HG03108 (cell line): Measurements from ENCODE around the gene COX6A2.
"Not testable (repeated sequence)": the region's sequence is repeated elsewhere in the genome, so short reads cannot be mapped to it uniquely, and the experiment has no call there.

Source experiments
- ATAC-seq: cut with Tn5 transposase; IDR thresholded peaks from one replicate; pipeline ENCODE4 v1.9.1; 2021; ENCODE audit warnings: moderate library complexity; ENCODE audit not compliant: unreplicated experiment

COX6A2 gene

GRCh38 chr16:31461921-31462804 is 34.0 kb upstream of the COX6A2 start:
- ATAC-seq = no peak

DNA sequence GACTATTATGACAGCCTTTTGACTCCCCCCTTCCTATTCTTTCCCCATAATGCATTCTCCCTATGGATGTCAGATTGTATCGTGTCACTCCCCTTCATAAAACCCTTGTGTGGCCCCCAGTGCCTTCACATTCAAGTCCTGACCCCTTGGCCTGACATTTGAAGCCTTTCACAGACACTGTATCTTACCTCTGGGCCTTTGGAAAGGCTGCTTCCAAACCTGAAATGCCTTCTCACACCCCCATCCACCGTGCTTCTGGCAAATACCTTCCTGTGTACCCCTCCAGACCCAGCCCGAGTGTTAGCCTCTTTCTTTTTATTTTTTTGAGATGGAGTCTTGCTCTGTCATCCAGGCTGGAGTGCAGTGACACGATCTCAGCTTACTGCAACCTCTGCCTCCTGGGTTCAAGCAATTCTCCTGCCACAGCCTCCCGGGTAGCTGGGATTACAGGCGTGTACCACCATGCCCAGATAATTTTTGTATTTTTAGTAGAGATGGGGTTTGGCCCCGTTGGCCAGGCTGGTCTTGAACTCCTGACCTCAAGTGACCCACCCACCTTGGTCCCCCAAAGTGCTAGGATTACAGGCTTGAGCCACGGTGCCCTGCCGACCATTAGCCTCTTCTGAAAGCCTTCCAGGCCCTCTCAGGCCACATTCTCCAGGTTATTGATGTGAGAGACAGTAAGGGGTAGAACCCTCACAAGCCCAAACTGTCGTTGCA is 33.2 kb upstream of the COX6A2 start:
- ATAC-seq = no peak

DNA sequence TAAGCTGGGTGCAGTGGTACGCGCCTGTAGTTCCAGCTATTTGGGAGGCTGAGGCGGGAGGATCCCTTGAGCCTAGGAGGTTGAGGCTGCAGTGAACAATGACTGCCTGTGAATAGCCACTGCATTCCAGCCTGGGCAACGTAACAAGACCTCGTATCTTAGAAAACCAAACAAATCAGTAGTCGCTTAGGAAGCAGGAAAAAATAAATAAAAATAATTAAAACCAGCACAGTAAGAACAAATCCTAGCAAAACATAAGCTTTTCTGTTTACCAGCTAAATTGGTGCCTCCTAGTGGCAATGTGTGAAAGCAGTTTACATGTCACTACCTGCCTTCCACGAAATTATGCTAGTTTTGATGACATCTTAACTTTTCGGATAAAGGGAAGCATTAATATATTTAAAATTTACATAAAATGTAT is 32.4 kb upstream of the COX6A2 start:
- no peak for ATAC-seq

DNA sequence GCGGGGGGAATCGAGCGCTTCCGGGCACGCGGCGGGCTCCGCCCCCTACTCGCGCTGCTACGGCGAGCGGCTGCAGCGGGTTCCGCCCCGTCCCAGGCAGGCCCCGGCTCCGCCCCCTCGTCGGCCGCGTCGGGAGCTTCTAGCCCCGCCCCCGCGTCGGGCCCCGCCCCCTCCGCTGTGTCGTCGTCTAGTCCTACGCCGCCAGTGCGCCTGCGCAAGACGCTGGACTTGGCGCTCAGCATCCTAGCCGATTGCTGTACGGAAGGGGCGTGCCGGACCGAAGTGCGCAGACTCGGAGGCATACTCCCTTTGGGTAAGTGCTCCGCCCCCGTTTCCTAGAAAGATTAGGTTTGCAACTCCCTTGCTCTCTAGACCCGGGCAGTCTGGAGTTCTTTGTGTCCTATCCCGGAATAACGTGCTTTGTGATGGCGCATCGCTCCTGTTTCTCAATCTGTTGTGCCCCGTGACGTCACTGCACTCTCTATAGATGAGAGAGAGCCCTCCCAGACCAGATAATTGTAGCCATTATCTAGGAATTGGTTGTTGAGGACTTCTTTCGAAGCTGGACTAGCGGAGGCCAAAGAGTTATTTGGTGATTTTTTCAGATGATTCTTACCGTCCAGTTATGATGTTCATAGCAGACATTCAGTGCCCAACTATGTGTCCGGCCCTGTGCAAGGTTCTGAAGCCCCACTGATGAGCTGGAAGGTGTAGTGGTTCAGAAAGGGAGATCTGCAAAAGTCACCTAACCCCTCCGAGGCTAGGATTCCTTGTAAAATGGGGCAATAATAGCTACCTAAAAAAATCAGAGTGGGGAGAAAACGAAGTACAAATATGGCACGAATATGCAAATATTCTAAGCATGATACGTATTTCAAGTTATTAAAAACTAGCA is 31.8 kb upstream of the COX6A2 start:
- ATAC-seq = peak; percentile 60

DNA sequence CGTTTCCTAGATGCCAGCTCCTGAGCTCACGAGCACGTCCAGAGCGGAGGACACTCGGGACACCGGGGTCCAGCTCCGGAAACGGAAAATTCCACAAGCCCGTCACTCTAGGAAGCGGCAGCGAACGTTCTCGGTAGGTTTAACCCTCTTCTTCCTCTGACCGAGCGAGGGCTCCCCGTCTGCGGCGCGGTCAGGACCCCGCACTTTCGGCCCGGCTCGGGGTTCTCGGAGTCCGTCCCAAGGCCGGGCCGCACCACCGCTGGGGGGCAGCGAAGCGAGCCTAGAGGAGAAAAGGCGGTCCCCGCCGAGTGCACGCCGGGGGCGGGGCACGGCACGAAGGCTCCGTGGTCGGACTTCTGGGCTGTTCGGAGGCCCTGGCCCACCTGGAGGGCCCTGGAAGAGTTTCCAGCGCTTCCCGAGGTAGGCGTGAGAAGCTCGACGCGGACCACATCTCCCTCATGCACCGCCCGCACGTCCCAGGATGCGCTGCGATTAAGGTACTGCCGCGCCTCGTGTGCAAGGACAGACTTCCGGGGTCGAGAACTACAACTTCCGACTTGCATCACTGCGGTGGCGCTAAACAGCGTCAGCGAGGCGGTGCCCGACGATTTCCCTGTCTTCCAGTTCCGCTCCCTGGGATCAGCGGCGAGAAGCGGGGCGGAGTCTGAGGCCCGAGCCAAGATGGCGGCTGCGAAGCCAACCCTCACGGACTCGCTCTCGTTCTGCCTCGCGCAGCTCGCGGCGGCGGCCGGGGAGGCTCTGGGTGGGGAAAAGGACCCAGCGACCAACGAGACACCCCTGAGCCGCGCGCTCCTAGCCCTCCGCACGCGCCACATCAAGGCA is 30.9 kb upstream of the COX6A2 start, which contains the start of gene ARMC5:
Gene ARMC5 (plus strand): TSS at position 658 of the 843 bp plus-strand sequence. CDS start 24 bp downstream, at position 682.
- ATAC-seq = peak; percentile 68

- ATAC-seq = peak; percentile 14
These were observed 30.1 kb upstream of the COX6A2 start for GRCh38 chr16:31458073-31458843.

GRCh38 chr16:31456988-31457360 is 28.8 kb upstream of the COX6A2 start:
- ATAC-seq = no peak

DNA sequence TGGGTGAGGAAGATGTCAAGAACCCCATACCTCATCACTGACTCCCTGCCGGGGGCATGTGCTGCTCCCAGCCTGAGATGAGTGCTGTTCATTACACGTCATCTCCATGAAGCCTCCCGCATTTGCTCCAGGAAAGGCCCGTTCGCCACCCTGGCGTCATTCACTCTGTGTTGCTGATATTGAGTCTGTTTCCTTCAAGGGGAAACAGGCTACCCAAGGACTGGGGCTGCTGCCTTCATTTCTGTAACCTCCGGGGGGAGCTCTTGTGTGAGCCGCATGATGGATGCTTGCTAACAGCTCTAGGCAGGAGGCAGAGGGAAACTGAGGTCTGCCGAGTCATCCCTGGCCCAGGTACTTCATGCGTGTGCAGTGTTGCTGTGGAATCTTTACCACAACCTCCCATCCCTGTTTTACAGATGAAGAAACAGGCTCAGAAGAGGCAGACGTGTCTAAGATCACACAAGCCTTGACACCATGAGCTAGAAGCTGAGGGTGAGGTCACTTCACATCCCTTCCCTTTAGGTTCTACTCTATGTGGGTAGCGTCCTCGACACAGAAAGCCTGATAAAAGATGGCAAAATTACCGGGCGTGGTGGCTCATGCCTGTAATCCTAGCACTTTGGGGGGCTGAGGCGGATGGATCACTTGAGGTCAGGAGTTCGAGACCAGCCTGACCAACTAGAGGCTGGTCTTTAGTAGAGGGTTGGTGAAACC is 27.6 kb upstream of the COX6A2 start:
- no peak for ATAC-seq

- ATAC-seq = no peak
These were observed 25.4 kb upstream of the COX6A2 start for GRCh38 chr16:31453255-31454204.

DNA sequence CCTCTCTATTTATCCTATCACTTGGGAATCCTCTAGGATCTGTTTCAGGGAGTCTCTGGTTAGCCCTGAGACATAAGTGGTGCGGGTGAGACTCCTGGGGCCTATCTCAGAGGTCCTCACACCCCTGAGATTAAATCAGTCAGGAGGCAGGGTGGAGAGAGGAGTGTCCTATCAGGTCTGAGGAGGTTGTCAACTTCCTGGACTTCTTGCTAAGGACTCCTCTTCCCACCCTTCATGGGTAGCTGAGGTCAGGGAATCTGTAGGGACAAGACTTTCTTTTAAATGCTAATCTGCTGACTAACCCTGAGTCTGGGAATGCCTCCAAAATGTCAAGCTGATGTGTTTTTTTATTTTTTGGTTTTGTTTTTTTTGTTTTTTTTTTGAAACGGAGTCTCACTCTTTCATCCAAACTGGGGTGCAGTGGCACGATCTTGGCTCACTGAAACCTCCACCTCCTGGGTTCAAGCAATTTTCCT is 24.5 kb upstream of the COX6A2 start:
- no peak for ATAC-seq

GRCh38 chr16:31451681-31452351 is 23.7 kb upstream of the COX6A2 start:
- no peak for ATAC-seq

DNA sequence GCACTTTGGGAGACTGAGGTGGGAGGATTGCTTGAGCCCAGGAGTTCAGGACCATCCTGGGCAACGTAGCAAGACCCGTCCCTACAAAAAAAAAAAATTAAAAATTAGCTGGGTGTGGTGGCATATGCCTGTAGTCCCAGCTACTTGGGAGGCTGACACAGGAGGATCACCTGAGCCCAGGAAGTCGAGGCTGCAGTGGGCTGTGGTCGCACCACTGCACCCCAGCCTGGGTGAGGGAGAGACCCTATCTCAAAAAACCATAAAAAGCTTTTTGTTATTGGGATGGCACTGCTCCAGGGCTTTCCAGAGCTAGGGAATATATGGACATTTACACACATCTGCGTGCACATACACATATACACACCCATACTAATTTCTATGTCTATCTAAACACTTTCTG is 23.0 kb upstream of the COX6A2 start:
- ATAC-seq = no peak

DNA sequence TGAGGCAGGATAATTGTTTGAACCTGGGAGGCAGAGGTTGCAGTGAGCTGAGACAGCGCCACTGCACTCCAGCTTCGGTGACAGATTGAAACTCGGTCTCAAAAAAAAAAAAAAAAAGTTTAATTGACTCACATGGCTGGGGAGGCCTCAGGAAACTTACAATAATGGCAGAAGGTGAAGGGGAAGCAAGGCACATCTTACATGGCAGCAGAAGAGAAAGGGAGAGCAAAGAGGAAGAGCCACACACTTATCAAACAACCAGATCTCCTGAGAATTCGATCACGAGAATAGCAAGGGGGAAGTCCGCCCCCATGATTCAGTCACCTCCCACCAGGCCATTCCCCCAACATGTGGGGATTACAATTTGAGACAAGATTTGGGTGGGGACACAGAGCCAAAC is 17.8 kb upstream of the COX6A2 start:
- not testable (repeated sequence) for ATAC-seq

- no peak for ATAC-seq
These were observed 13.8 kb upstream of the COX6A2 start for GRCh38 chr16:31441956-31442355.

- ATAC-seq = no peak
These were observed 12.5 kb upstream of the COX6A2 start for GRCh38 chr16:31440516-31441184.

- no peak for ATAC-seq
These were observed 11.4 kb upstream of the COX6A2 start for GRCh38 chr16:31439519-31439918.
